Neutrophil (primary cell): ENCODE measurements around the gene TMSB10.
"Not testable (repeated sequence)": the region's sequence is repeated elsewhere in the genome, so short reads cannot be mapped to it uniquely, and the experiment has no call there.

Experiments used
- H3K27ac ChIP-seq: fragments of 200-600 bp; sonication (generic); 2 replicates; pipeline ENCODE4 v1.5.1; 2016; ENCODE audit warnings: mild to moderate bottlenecking, moderate library complexity
- H3K27me3 ChIP-seq: fragments of 200-600 bp; sonication (generic); 2 replicates; pipeline ENCODE4 v1.6.0; 2016; ENCODE audit warnings: mild to moderate bottlenecking
- H3K36me3 ChIP-seq: fragments of 200-600 bp; sonication (generic); 2 replicates; pipeline ENCODE4 v1.5.1; 2017
- H3K4me1 ChIP-seq, 2 experiments: fragments of 200-600 bp in 1 of 2; sonication (generic) in 1 of 2; 1 replicate in 1 of 2; 2 replicates in 1 of 2; pipeline versions ENCODE4 v1.5.1 to v1.6.1; 2013 to 2016; ENCODE audit warnings: low read depth in 1 of 2, low read length in 1 of 2, mild to moderate bottlenecking in 1 of 2, moderate library complexity in 1 of 2; ENCODE audit not compliant: control insufficient read depth in 1 of 2, insufficient read depth in 1 of 2
- H3K4me3 ChIP-seq, 2 experiments: fragments of 200-600 bp in 1 of 2; sonication (generic) in 1 of 2; 1 replicate in 1 of 2; 2 replicates in 1 of 2; pipeline ENCODE4 v1.5.1; 2013 to 2016; ENCODE audit warnings: low read depth in 1 of 2, low read length in 1 of 2, mild to moderate bottlenecking in 1 of 2, moderate library complexity in 1 of 2
- H3K9me3 ChIP-seq: fragments of 200-600 bp; sonication (generic); 2 replicates; pipeline ENCODE4 v1.5.1; 2016
- TF ChIP-seq, protein P1 (sequence below): fragments of 200-600 bp; sonication (generic); IDR thresholded peaks from 2 replicates; pipeline ENCODE4 v1.5.1; 2016; ENCODE audit warnings: antibody characterized with exemption

The TMSB10 gene

DNA sequence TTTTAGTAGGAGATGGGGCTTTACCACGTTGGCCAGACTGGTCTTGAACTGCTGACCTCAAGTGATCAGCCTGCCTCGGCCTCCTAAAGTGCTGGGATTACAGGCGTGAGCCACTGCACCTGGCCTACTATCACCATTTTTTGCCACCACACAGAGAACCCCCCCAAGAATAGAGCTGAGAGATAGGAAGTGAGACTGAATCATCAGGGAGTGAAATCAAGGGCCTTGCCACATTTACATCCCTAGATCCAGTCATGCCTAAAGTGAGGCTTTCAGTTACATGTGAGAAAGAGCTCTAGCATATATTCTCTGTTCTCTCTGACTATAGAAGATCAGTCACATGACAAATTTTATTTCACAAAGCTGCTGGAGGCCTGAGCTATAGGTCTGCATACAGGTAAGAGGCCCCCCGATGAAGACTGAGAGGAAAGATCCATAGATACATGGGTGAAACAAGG is 37.5 kb downstream of the TMSB10 start:
- Histone ChIP-seq H3K9me3 (no peaks in the 10 kb centered on the region), H3K27ac (no peak overlapping the region), H3K27me3 (no peaks in the 10 kb centered on the region), H3K4me1 (peaks cover 44 to 59% of the 10 kb centered on the region in 2 experiments), H3K4me3 (no peak overlapping the region), H3K36me3 (no peaks in the 10 kb centered on the region)
- TF ChIP-seq, protein P1, sequence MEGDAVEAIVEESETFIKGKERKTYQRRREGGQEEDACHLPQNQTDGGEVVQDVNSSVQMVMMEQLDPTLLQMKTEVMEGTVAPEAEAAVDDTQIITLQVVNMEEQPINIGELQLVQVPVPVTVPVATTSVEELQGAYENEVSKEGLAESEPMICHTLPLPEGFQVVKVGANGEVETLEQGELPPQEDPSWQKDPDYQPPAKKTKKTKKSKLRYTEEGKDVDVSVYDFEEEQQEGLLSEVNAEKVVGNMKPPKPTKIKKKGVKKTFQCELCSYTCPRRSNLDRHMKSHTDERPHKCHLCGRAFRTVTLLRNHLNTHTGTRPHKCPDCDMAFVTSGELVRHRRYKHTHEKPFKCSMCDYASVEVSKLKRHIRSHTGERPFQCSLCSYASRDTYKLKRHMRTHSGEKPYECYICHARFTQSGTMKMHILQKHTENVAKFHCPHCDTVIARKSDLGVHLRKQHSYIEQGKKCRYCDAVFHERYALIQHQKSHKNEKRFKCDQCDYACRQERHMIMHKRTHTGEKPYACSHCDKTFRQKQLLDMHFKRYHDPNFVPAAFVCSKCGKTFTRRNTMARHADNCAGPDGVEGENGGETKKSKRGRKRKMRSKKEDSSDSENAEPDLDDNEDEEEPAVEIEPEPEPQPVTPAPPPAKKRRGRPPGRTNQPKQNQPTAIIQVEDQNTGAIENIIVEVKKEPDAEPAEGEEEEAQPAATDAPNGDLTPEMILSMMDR, result no peak

DNA sequence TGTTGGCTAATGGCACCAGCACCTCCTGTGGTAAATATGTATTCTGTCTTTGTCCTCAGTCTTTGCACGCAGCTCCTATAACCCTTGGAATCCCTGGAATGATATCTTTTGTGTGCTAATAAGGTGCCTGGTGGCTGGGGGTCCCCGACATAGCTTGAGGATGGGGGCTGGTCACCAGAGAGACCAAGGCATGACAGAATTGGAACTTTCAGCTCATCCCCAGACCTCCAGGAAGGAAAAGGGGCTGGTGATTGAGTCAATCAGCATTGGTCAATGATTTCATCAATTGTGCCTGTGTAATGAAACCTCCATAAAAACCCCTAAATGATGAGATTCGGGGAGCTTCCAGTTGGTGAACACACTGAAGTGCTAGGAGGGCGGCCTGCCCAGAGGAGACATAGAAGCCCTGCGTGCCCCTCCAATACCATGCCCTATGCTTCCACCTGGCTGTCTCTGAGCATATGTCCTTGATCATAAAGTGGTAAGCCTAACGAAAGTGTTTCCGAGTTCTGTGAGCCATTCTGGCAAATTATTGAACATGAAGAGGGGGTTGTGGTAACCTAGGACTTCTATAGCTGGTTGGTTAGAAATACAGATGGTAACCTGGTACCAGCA is 38.9 kb downstream of the TMSB10 start:
- TF ChIP-seq, protein P1, result no peak
- Histone ChIP-seq H3K4me3 (no peak overlapping the region), H3K27me3 (no peaks in the 10 kb centered on the region), H3K27ac (no peak overlapping the region), H3K4me1 (peaks cover 38 to 53% of the 10 kb centered on the region in 2 experiments), H3K9me3 (no peaks in the 10 kb centered on the region), H3K36me3 (no peaks in the 10 kb centered on the region)

DNA sequence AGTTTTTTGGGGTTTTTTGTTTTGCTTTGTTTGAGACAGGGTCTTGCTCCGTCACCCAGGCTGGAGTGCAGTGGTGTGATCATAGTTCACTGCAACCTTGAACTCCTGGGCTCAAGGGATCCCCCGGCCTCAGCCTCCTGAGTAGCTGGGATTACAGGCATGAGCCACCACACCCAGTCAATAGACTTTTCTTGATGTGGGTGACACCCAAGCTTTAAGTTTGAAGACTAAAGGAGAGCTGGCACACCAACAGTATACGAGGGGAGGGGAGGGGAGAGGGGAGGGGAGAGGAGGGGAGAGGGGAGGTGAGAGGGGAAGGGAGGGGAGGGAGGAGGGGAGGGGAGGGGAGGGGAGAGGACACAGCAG is 40.4 kb downstream of the TMSB10 start:
- H3K4me3 ChIP-seq, result peak overlapping the region in 1 of 2 experiments; percentile 48

DNA sequence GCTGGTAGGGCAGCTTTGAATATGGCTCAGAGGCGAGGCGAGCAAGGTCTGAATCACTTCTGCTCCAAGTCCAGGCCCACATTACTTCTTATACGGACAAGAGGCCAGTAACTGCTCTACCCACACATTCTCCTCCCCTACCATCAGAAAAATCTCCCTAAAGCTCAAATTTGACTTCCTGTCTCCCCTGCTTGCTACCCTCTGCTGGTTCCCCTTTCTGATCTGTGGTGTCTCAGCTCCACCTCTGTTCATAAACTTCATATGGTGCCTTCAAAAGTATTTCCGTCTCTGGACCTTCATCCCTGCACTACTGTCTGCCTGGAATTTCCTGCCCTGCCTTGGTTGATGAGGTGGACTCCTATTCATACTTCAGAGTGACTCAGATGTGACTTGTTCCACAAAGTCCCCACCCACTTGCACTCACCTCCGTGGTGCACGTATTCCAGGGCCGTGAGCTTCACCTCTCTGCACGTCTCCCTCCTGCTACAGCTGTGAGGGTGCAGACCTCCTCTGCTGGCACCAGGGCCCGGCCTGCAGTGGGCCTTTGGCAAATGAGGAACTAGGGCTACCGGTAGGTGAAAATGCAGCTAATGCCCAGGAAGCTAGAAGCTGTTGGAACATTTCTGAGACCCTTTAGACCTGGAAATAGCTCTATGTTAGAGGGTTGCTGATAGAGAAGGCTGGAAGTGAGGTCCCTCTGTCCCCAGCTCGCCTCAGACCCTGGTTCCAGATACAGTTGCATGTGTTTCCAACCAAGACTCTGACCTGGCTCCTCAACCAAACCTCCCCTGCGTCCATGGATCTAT is 41.0 kb downstream of the TMSB10 start:
- no peaks in the 10 kb centered on the region for H3K36me3 ChIP-seq
- peak overlapping the region; percentile 83 for H3K27ac ChIP-seq
- H3K4me3 ChIP-seq, result peak overlapping the region; percentile 23 to 48
- TF ChIP-seq, protein P1, result no peak
- H3K27me3 ChIP-seq, result no peaks in the 10 kb centered on the region
- no peaks in the 10 kb centered on the region for H3K9me3 ChIP-seq
- H3K4me1 ChIP-seq, result peaks cover 18 to 33% of the 10 kb centered on the region in 2 experiments

More for the DNA sequence above, 40.4 kb downstream of the TMSB10 start:
- Histone ChIP-seq H3K4me1 (peaks cover 24 to 39% of the 10 kb centered on the region in 2 experiments), H3K27ac (peak overlapping the region; percentile 83)
- not testable (repeated sequence) for H3K9me3 ChIP-seq, H3K27me3 ChIP-seq, H3K36me3 ChIP-seq

DNA sequence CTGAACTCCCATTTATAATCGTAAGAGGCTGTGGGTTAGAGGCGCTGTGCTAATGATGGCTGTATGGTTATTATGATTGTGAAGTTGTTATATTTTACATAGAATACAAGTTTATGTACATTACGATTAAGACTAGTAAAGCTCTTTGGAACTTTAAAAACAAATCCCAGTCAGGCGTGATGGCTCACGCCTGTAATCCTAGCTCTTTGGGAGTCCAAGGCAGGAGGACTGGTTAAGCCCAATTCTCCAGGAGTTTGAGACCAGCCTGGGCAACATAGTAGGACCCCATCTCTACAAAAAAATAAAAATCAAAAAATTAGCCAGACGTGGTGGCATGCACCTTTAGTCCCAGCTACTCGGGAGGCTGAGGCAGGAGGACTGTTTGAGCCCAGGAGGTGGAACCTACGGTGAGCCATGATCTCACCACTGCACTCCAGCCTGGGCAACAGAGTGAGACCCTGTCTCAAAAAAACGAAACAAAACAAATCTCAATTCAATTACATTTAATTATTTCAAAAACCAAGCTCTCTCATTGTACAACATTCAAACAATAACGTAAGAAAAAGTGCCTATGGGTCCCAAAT is 41.6 kb downstream of the TMSB10 start:
- Histone ChIP-seq H3K4me1 (peaks cover 13 to 28% of the 10 kb centered on the region in 2 experiments), H3K4me3 (no peak overlapping the region), H3K36me3 (no peaks in the 10 kb centered on the region), H3K27me3 (no peaks in the 10 kb centered on the region), H3K27ac (peak overlapping the region; percentile 83), H3K9me3 (no peaks in the 10 kb centered on the region)
- TF ChIP-seq, protein P1, result no peak

DNA sequence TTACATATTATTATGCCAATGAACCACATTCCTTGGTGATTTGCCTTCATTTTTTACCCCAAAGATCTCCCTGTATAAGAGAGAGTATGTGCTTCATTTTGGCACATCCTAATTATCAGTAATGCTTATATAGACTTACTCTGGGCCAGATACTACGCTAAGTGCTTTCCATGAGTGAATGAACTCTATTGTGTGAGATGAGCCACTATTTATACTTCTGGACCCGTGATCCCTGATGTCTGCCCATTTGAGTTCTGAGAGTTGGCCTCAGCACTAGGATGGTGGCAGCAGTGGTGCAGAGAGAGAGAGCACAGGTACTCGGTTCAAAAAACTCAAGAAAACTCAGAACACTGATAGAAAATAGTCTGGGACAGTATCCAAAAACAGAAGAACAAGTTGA is 48.1 kb downstream of the TMSB10 start:
- Histone ChIP-seq H3K4me1 (no peaks in the 10 kb centered on the region), H3K4me3 (no peak overlapping the region), H3K27me3 (no peaks in the 10 kb centered on the region)

More for the DNA sequence above, 48.1 kb downstream of the TMSB10 start:
- TF ChIP-seq, protein P1, result no peak
- H3K27ac ChIP-seq, result no peak overlapping the region
- no peaks in the 10 kb centered on the region for H3K9me3 ChIP-seq
- no peaks in the 10 kb centered on the region for H3K36me3 ChIP-seq
